Activated CD4-positive, alpha-beta T cell treated with anti-CD3 and anti-CD28 coated beads, Interleukin-2, amount 50 U/mL, for 16 hours (primary cell): ENCODE measurements around the gene SLC36A3.
"Not testable (repeated sequence)": the region's sequence is repeated elsewhere in the genome, so short reads cannot be mapped to it uniquely, and the experiment has no call there.

Experiments used
- DNase-seq: peaks from one replicate; pipeline ENCODE4 v3.0.0-alpha.2; 2020

Gene SLC36A3

DNA sequence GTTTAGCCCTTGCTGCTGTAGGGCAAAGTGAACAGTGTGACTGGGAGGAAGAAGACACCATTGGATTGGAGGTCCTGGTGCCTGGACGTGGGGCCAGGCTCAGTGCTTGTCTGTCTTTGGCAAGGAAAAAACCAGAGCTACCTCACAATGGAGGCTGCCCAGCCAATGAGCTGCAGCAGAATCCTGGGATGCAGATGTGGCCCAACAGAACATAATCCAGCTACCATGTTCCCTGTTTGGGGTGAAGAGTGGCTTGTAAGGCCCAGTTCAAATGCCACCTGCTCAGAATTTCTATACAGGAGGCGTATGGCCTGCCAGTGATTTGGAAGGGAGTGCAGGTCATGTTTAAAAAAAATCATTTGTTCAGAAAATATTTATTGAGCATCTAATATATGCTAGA is at the start of gene SLC36A3:
SLC36A3 (minus strand) TSS at position 101 of the 400 bp plus-strand sequence. CDS start 412 bp downstream, outside the sequence.
- DNase-seq = no peak

DNA sequence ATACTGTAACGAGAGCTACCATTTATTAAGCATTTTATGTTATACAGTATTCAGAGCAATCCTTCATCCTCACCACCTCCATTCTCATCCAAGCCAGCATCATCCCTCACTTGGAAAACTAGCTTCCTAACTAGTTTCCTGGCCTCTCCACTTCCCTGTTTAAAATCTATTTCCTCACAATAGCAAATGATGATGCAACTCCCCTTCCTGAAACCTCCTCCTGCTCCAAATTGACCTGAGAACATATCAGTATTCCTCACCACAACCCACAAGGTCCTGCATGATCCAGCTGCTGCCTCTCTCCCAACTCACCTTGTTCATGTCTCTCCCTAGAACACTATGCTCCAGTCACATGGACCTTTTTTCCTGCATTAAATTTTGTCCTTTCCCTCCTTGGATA is 48.1 kb upstream of the SLC36A3 start:
- no peak for DNase-seq

DNA sequence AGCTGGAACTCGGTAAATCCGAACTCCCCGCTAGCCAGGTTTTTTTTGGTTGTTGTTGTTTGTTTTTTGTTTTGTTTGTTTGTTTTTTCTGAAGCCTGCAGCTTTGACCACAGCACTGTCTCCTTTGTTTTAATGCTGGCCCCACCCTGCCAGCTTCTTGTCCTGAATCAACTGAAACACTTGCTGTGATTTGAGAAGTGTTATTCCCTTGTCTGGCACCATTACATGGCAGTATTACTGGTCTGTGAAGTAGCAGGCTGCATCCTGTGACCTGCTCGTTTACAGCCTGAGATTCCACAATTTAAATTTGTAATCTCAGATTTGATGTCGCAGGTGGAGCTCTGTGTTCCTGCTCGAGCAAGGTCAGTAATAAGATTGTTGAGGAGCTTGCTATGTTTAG is 45.2 kb upstream of the SLC36A3 start:
- no peak for DNase-seq

DNA sequence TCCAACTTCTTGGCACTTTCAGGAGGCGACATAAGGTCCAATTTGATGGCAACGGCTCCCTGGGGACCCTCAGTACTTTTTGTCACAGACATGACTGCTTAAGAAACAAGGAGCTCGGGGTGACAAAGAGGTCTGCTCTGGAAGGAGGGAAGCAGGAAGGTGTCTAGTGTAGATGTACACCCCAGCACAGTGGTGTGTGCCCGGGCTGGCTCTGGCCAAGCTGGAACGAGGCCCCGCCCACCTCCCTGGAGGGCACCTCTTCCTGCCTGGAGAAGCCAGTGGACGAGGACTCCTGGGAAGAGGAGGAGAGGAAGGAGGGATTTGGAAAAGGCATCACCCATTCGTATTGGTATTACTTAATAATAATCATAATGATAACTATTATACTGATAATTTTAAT is 43.8 kb upstream of the SLC36A3 start, which contains the start of gene SLC36A2:
SLC36A2 (minus strand) TSS at position 191 of the 400 bp plus-strand sequence; CDS start at position 92, 99 bp downstream.
- DNase-seq = no peak

DNA sequence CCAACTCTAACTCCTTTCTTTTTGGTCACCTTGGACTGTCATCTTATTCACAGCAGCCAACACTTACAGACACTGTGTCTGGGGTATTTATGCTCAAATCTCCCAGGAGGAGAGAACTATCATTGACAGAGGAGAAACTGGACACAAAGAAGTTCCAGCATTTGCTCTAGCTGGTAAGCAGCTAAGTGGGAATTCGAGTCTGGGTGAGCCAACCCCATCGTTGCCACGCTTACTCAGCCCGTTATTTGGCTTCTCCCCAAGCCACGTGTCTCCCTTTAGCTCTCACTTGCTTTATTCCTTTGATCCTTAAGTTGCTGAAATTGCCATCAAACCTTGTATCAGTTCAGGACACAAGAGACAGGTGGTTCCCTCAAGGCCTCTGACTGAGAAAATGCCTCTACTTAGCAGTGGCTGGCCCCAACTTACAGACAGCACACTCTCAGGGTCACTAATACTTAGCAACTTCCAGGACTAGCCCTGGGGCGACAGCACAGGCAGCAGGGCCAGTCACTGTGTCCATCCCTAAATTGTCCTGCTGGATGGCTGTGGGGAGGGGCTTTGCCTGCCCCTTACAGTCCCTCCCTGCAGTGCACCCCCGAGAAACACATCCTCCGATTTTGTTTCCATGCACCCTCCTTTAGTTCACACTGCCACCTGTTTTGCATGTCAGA is 42.4 kb upstream of the SLC36A3 start:
- no peak for DNase-seq

DNA sequence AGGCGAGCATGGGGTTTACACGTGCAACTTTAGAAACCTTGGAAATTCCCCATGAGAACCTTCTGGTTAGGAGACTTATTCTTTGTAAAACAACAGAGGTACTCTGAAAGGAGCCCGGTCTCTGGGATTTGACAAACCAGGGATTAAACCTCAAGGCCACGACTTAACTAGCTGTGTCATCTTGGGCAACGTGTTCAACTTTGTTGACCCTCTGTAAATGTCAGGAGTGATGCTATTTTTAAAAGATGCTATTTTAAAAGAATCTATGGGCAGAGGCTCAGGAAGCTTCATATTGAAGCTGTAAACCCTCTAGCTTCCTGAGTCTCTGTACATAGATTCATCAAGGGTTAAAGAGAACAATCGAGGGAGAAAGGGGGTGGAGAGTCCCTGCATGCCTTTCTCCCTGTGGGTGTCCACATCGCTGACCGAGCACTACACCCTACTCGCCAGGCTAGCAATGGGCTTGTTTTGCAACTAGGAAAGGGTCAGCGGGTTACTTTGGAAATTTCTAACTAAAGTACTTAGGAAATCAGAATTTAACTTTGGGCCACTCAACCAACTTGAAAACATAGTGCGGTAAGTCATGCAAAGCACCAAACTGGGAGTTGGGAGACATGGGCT is 41.7 kb upstream of the SLC36A3 start:
- DNase-seq = no peak

DNA sequence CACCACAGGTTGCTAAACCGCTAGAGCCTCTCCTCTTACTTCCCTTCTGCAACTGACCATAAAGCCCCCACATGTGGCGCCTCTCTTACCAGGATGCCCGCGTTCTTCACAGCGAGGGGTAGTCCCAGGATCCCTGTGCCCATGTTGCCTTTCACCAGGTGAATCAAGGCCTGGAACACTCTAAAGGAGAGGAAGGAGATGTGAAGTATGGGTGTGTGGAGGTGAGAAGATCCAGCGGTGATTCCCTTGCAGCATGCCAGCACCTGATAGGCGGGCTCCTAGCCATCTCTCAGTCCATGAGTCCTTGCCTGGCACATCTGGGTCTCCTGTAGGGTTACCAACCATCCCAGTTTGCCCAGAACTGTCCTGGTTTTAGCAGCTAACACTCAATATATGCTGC is 40.5 kb upstream of the SLC36A3 start:
- no peak for DNase-seq

DNA sequence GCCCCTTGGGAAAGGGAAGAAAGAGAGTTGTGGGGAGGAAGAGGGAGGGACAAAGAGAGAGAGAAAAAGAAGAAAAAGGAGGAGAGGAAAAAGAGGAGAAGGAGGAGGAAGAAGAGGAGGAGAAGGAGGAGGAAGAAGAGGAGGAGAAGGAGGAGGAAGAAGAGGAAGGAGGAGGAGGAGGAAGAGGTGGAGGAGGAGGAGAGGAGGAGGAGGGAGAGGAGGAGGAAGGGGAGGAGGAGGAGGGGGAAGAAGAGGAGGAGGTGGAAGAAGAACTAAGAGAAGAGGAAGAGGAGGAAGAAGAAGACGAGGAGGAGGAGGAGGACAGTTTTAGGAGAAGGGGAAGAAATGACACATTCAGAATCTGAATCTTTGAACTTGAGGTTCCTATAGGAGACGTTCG is 36.4 kb upstream of the SLC36A3 start:
- DNase-seq = no peak

DNA sequence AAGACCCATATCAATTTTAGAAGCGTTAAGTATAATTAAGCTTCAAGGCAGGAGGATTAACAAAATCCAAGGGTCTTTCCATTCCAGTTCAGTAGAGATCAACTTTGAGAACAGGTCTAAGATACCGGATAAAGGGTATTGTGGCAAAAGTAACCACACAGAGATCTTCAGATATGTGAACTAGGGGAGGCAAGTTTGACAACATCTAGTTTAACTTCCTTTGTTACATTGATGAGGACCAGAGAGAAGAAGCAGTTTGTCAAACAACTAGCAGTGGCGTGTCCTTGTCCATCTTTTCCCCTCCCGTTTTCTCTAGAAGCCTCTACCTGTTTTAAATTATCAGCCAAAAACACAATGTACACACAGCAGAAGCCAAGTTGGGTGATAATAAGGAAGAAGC is 35.2 kb upstream of the SLC36A3 start:
- no peak for DNase-seq

DNA sequence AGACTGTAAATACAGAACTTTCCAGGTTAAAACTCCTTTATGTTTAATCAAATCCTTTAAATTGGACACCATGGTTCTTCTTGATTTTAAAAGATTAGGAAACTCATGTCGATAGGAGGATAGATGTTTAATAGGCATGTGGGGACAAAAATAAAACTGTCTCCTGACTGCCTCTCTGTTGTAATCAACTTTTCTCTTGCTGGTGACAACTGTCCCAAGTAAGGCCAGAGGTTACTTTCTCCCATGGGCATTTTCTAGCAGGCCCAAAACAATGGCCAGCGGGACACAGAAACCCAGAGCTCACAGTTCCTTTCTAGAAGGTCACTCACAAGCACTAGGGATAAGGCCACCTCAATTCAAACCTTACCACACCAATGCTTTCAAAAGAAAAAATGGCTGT is 29.3 kb upstream of the SLC36A3 start:
- no peak for DNase-seq

DNA sequence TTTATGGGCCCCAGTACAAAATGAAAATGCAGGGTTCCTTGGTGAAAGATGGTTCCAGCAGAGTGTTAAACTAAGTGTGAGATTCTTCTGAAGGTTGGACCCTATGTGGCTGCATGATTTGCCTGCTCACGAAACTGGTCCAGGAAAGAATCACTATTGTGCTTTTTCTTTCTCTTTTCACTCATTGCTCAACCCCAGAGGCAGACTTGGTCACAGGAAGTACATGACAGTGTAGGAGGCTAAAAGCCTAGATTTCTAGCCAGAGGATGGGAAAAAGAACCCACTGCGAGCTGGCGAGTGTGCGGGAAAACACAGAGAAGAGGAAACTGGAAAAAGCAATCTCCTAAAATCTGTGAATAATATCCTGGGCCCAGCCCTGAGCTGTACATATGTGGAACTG is 25.2 kb upstream of the SLC36A3 start:
- DNase-seq = no peak

DNA sequence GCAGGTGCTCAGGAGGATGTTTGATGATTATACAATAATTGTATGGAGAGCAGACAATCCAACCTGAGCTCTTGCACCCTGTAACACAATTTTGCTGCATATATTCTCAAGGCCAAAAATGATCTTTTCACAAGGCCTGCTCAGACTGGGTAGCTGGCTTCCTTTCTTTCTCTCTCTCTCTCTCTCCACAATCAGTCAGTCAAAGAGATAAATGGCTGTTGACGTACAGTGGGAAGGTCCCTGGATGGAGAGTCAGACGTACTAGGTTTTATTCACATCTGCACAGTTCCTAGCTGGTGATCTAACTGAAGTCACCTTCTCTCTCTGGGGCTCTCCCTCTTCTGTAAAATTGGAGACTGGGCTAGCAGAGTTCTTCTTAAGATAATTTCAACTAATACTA is 24.0 kb upstream of the SLC36A3 start:
- no peak for DNase-seq

DNA sequence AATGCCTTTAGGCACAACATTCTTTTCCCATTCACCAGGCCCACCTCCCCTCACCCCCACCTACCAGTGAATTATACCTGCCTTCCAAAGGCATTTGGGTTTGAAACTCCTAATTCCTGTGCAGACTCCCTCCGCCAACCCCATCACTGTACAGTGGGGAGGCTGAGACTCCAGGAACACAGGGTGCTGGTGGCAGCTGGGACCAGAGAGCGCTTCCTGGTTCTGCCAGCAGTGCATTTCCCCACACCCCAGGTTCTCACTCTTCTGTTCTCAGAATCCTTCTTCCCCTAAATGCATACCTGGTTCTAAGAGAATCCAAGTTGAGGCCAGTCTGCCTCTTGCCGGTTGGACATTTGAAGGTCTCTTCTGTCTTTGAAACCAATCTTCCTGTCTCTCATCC is 22.7 kb upstream of the SLC36A3 start:
- DNase-seq = no peak

DNA sequence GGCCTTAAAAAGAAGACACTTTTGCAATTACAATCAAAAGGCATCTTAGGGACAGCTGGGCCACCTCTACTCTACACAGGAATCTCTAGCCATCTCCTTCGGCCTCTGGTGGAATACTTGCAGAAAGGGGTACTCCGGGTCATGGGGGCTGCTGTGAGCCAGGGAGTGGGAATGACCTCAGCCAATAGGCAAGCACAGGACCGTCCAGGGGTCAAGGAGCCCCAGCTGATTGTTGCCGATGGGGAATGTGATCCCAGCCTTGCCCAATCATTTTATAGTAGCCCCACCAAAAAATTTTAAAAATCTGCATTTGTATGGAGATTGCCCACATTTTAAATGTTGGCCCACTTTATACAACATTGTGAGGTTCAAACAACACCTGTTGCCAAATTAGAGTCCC is 16.9 kb upstream of the SLC36A3 start:
- no peak for DNase-seq

DNA sequence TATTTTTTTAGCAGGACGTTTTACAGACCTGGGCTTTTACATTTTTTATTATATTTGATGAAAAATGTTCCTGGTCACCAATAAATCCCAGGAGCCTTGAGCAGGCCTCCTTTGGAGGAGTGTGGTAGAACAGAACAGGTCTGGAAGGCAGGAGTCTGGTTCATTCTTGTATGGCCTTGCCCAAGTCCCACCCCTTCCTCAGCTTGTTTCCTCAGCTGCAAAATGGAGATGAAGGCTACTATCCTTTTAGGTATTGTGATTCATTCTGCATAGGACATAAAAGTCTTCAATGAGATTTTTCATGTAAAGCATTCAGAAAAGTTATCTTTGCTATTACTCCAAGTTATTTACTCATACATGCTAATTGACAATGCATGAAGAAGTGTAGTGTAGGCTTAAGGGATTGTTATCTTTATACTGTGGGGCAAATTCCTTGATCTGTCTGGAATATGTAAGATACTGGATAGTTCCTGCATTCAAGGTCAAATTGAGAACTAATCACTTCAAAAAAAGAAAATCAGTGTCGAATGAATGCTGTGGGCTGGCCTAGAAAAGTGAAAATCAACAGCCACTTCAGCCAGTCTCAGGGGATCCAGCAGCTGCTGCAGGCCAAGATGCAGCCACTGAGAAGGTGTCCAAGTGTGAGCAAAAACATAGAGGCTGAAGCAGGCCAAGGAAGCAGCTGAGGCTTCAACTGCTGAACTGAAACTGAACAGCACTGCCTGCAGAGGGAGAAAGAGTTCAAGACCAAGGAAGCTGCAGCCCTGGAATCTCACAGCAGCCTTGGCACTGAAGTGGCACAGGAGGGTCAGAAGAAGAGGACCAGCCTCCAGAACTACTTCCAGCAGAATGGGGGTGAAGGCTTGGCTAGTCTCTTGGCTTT is 15.5 kb upstream of the SLC36A3 start:
- DNase-seq = no peak

DNA sequence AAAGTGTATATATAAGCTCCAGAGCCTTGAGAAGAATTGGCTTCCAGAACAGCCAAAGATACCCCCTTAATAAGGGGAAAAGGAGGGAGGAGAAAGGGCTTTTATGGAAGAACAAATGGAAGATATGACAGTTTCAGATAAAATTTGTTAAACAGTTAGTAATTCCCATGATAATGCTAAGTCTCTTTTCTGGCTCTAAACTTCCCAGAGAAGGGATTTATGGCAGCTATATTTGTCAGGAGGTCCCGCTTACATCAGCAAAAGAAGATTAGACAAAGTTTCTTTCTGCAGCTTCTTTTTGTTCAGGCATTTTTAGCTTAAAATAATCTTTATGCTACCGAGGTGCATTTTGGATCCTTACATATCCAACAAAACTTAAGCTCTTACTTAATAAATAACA is 14.3 kb upstream of the SLC36A3 start:
- DNase-seq = no peak

DNA sequence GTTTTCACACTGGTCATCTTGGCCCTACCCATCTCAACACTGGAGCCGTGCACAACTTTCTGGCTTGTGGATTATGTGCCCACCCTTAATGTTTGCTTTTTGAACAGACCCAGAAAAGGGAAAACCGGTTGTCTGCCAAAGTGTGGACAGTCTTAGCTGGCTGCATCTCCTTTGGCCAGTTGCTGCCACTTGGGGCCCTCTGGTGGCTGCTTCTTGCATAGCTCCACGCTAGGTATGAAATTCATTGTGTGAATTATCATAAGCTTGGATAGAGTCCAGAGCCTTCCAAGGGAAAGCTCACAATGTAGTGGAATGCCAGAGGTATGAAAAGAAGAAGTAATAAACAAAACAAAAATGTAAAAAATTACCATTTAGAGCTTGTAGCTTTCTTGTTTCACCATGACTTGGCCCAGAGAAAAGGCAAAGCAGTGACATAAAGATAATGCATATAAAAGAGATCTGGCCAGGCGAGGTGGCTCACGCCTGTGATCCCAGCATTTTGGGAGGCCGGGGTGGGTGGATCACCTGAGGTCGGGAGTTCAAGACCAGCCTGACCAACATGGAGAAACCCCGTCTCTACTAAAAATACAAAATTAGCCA is 12.5 kb upstream of the SLC36A3 start:
- peak; percentile 56 for DNase-seq

DNA sequence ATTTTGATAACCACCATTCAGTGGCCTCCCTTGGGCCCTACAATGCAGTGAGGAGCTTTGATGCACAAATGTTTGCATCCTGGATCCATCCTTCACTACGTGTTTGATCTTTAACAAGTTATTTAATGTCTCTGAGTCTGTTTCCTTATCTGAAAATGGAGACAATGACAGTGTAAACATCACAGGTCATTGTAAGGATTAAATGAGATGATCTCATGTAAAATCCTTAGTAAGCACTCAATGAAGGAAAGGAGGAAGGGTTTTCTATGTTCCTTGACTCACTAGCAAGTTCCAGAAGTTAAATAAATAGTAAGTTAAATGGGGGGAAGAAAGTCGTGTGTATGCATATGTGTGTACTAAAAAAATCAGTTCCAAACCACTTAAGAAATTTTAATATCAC is 9.8 kb upstream of the SLC36A3 start:
- DNase-seq = no peak

DNA sequence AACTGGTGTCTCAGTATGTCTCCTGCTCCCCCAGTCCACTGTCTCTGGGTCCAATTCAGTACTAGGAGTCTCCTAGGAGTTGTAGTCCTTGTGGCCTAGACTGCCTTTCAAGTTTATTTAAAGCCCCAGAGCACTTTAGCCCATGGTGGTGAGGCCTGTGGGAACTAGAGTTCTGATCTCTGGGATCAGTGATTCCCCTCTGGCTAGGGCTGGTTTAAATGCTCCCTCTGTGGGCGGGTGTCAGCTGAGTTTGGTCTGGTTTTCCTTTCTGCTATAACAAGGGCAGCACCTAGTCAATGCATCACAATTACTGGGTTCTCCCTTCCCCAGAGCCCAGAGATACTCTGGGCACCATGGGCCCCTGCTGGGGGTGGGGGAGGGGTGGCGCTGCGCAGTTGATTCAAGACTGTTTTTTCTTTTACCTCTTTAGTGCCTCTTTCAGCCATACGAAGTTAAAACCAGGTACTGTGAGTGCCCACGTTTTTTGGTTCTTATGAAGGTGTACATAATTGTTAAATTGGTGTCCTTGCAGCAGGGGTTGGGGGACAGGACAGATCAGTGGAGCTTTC is 9.3 kb upstream of the SLC36A3 start:
- DNase-seq = no peak

DNA sequence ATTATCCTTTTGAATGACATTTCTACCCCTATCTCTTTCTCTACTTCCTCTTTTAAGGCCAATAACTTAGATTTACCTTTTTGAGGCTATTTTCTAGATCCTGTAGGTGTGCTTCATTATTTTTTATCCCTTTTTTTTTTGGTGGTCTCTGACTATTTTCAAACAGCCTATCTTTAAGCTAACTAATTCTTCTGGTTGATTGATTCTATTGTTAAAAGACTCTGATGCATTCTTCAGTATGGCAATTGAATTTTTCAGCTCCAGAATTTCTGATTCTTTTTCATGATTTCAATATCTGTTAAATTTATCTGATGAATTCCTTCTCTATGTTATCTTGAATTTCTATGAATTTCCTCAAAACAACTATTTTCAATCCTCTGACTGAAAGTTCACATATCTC is 7.4 kb upstream of the SLC36A3 start:
- DNase-seq = no peak

DNA sequence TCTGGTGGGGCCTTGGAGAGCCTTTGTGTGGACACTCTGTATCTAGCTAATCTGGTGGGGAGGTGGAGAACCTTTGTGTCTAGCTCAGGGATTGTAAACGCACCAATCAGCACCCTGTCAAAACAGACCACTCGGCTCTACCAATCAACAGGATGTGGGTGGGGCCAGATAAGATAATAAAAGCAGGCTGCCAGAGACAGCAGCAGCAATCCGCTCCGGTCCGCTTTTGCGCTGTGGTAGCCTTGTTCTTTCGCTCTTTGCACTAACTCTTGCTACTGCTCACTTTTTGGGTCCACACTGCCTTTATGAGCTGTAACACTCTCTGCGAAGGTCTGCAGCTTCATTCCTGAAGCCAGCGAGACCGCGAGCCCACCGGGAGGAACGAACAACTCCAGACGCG is 6.3 kb upstream of the SLC36A3 start:
- not testable (repeated sequence) for DNase-seq

DNA sequence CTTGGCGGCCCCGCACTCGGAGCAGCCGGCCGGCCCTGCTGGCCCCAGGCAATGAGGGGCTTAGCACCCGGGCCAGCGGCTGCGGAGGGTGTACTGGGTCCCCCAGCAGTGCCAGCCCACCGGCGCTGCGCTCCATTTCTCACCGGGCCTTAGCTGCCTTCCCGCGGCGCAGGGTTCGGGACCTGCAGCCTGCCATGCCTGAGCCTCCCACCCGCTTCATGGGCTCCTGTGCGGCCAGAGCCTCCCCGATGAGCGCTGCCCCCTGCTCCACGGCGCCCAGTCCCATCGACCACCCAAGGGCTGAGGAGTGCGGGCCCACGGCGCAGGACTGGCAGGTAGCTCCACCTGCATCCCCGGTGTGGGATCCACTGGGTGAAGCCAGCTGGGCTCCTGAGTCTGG is 5.7 kb upstream of the SLC36A3 start:
- not testable (repeated sequence) for DNase-seq
